ENCODE data around the gene UGT1A4. TPM values are rescaled to one million over a fixed set of nuclear protein-coding genes. Genes with fewer than 3 reads are reported as not detected.
"Not testable (repeated sequence)": the region's sequence is repeated elsewhere in the genome, so short reads cannot be mapped to it uniquely, and the experiment has no call there.

The UGT1A4 gene
- total RNA-seq, 2 donors from 2014 or later, result not detected

- H3K36me3 Mint-ChIP-seq, result peaks cover 6% of the 10 kb centered on the region
- no peaks in the 10 kb centered on the region for H3K4me1 Mint-ChIP-seq (ENCODE audit: low read depth in 2 of 2)
- H3K4me3 Mint-ChIP-seq, result no peak overlapping the region
- no peaks in the 10 kb centered on the region for H3K9me3 Mint-ChIP-seq
- no peak overlapping the region for H3K27ac Mint-ChIP-seq
- H3K27me3 Mint-ChIP-seq, result peaks cover 33% of the 10 kb centered on the region in 2 donors
- DNase-seq (ENCODE audit: low spot score), result no peak
- ATAC-seq, result no peak
Measured at GRCh38 chr2:233747283-233747544, 28.7 kb downstream of the UGT1A4 start.

DNA sequence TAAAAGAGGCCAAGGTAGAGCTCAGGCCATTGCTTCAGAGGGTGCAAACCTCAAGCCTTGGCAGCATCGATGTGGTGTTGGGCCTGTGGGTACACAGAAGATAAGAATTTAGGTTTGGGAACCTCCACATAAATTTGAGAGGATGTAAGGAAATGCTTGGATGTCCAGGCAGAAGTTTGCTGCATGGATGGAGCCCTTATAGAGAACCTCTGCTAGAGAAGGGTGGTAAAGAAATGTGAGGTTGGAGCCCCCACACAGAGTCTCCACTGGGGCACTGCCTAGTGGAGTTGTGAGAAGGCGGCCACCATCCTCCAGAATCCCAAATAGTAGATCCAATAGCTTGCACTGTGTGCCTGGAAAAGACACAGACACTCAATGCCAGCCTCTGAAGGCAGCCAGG is 32.2 kb downstream of the UGT1A4 start:
- H3K27ac Mint-ChIP-seq; H3K9me3 Mint-ChIP-seq; H3K4me3 Mint-ChIP-seq; DNase-seq (ENCODE audit: low spot score); H3K36me3 Mint-ChIP-seq; ATAC-seq; H3K4me1 Mint-ChIP-seq (ENCODE audit: low read depth in 2 of 2): not testable (repeated sequence)
- H3K27me3 Mint-ChIP-seq, result peaks cover 32 to 34% of the 10 kb centered on the region in 2 donors

GRCh38 chr2:233751212-233752009 is 32.9 kb downstream of the UGT1A4 start:
- H3K36me3 Mint-ChIP-seq; ATAC-seq; H3K4me1 Mint-ChIP-seq (ENCODE audit: low read depth in 2 of 2); DNase-seq (ENCODE audit: low spot score); H3K27ac Mint-ChIP-seq; H3K4me3 Mint-ChIP-seq; H3K9me3 Mint-ChIP-seq: not testable (repeated sequence)
- peaks cover 31 to 32% of the 10 kb centered on the region in 2 donors for H3K27me3 Mint-ChIP-seq

GRCh38 chr2:233754872-233755611 is 36.5 kb downstream of the UGT1A4 start:
- H3K4me1 Mint-ChIP-seq (ENCODE audit: low read depth in 2 of 2), result no peaks in the 10 kb centered on the region
- H3K36me3 Mint-ChIP-seq, result peaks cover 3% of the 10 kb centered on the region
- DNase-seq (ENCODE audit: low spot score), result no peak
- H3K27ac Mint-ChIP-seq, result no peak overlapping the region
- H3K9me3 Mint-ChIP-seq, result no peaks in the 10 kb centered on the region
- ATAC-seq, result no peak
- peaks cover 8 to 18% of the 10 kb centered on the region in 2 donors for H3K27me3 Mint-ChIP-seq
- no peak overlapping the region for H3K4me3 Mint-ChIP-seq

DNA sequence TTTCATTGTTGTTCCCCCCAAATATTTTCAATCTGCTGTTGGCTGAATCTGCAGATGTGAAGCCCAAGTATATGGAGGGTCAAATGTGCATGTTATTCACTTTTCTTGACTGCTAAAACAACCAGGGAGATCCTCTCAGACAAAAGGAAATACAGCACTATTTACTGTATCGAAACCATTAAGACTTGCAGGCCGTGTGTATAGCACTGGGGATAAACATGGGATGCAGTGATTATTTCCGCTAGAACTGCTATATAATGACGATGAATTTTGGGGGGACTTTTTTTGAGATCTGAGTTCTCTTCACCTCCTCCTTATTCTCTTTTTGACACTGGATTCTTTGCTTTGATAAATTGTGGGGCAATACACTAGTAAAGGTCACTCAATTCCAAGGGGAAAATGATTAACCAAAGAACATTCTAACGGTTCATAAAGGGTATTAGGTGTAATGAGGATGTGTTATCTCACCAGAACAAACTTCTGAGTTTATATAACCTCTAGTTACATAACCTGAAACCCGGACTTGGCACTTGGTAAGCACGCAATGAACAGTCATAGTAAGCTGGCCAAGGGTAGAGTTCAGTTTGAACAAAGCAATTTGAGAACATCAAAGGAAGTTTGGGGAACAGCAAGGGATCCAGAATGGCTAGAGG is 38.0 kb downstream of the UGT1A4 start:
- H3K27ac Mint-ChIP-seq, result no peak overlapping the region
- no peak for ATAC-seq
- H3K4me3 Mint-ChIP-seq, result no peak overlapping the region
- no peaks in the 10 kb centered on the region for H3K4me1 Mint-ChIP-seq (ENCODE audit: low read depth in 2 of 2)
- no peaks in the 10 kb centered on the region for H3K9me3 Mint-ChIP-seq
- peaks cover 6 to 14% of the 10 kb centered on the region in 2 donors for H3K27me3 Mint-ChIP-seq
- no peak for DNase-seq (ENCODE audit: low spot score)
- H3K36me3 Mint-ChIP-seq, result no peaks in the 10 kb centered on the region

- DNase-seq (ENCODE audit: low spot score) (no peak), ATAC-seq (no peak)
- Mint-ChIP-seq H3K27me3 (peaks cover 6 to 9% of the 10 kb centered on the region in 2 donors), H3K4me3 (no peak overlapping the region), H3K9me3 (no peaks in the 10 kb centered on the region), H3K36me3 (no peaks in the 10 kb centered on the region), H3K27ac (no peak overlapping the region), H3K4me1 (ENCODE audit: low read depth in 2 of 2) (no peaks in the 10 kb centered on the region)
Measured at GRCh38 chr2:233758141-233758540, 39.6 kb downstream of the UGT1A4 start.

- ATAC-seq, result no peak
- Mint-ChIP-seq H3K9me3 (no peaks in the 10 kb centered on the region), H3K27me3 (peaks cover 13 to 14% of the 10 kb centered on the region in 2 donors), H3K27ac (no peak overlapping the region), H3K4me3 (no peak overlapping the region), H3K36me3 (no peaks in the 10 kb centered on the region), H3K4me1 (ENCODE audit: low read depth in 2 of 2) (no peaks in the 10 kb centered on the region)
- DNase-seq (ENCODE audit: low spot score), result no peak
Measured at GRCh38 chr2:233758849-233759248, 40.3 kb downstream of the UGT1A4 start.

- DNase-seq (ENCODE audit: low spot score), result no peak
- no peaks in the 10 kb centered on the region for H3K4me1 Mint-ChIP-seq (ENCODE audit: low read depth in 2 of 2)
- H3K36me3 Mint-ChIP-seq, result no peaks in the 10 kb centered on the region
- H3K27me3 Mint-ChIP-seq, result peaks cover 18 to 20% of the 10 kb centered on the region in 2 donors
- no peak within 1 kb of the TSS for H3K4me3 Mint-ChIP-seq
- H3K27ac Mint-ChIP-seq, result no peak within 1 kb of the TSS
- ATAC-seq, result no peak
- H3K9me3 Mint-ChIP-seq, result no peaks in the 10 kb centered on the region
Measured at GRCh38 chr2:233760043-233760442, 41.5 kb downstream of the UGT1A4 start, which contains the start of gene UGT1A1. UGT1A1 (plus strand) TSS chr2:233760270; CDS start chr2:233760288, 18 bp downstream.

- Mint-ChIP-seq H3K27me3 (peaks cover 20 to 21% of the 10 kb centered on the region in 2 donors), H3K4me1 (ENCODE audit: low read depth in 2 of 2) (no peaks in the 10 kb centered on the region), H3K4me3 (no peak overlapping the region), H3K36me3 (no peaks in the 10 kb centered on the region), H3K27ac (no peak overlapping the region), H3K9me3 (no peaks in the 10 kb centered on the region)
- ATAC-seq (no peak), DNase-seq (ENCODE audit: low spot score) (no peak)
Measured at GRCh38 chr2:233761040-233761769, 42.7 kb downstream of the UGT1A4 start.

DNA sequence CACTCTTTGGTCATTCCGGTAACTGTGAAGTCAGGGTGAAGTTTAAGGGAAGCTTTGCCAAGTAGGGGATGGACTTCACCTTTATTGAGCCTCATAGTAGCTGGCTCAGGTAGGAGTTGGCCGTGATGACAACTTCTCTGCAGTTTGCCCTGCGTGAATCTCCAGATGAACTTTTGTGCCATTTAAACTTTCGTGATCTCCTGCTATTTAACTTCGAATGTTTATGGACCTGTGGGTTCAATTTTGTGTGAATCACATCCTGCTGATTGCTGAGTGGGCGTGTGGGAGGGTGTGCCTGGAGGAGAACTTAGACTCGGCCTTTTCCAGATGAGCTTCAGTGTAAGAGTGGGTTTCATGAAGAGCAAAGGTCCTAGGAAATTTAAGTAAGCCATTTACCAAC is 45.7 kb downstream of the UGT1A4 start:
- DNase-seq (ENCODE audit: low spot score) (no peak), ATAC-seq (no peak)
- Mint-ChIP-seq H3K4me1 (ENCODE audit: low read depth in 2 of 2) (no peaks in the 10 kb centered on the region), H3K36me3 (no peaks in the 10 kb centered on the region), H3K4me3 (no peak overlapping the region), H3K27me3 (peaks cover 21 to 38% of the 10 kb centered on the region in 2 donors), H3K27ac (no peak overlapping the region), H3K9me3 (no peaks in the 10 kb centered on the region)

DNA sequence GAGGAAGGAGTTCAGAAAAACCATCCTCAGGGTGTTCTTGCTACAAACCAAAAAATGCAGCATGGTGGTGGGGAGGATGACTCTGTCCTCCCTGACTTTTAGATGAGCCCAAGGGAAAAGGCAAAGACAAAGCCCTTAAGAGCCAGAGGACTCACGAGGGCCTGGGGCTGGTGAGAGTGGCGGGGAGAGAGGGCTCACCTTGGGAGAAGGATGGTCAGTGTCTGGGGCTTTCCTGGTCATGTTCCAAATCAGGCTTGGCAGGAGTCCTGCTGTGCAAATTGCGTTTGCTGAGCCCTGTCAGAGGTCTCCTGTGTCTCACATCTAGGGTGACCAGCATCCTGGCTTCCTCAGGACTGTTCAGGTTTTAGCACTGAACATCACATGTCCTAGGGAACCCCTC is 46.2 kb downstream of the UGT1A4 start:
- no peaks in the 10 kb centered on the region for H3K36me3 Mint-ChIP-seq
- no peaks in the 10 kb centered on the region for H3K9me3 Mint-ChIP-seq
- H3K4me1 Mint-ChIP-seq (ENCODE audit: low read depth in 2 of 2), result no peaks in the 10 kb centered on the region
- ATAC-seq, result no peak
- no peak overlapping the region for H3K4me3 Mint-ChIP-seq
- peaks cover 23 to 42% of the 10 kb centered on the region in 2 donors for H3K27me3 Mint-ChIP-seq
- no peak overlapping the region for H3K27ac Mint-ChIP-seq
- DNase-seq (ENCODE audit: low spot score), result no peak

- H3K4me3 Mint-ChIP-seq, result no peak overlapping the region
- H3K9me3 Mint-ChIP-seq, result no peaks in the 10 kb centered on the region
- no peak overlapping the region for H3K27ac Mint-ChIP-seq
- no peak for ATAC-seq
- no peaks in the 10 kb centered on the region for H3K4me1 Mint-ChIP-seq (ENCODE audit: low read depth in 2 of 2)
- H3K27me3 Mint-ChIP-seq, result peaks cover 23 to 48% of the 10 kb centered on the region in 2 donors
- DNase-seq (ENCODE audit: low spot score), result no peak
- no peaks in the 10 kb centered on the region for H3K36me3 Mint-ChIP-seq
Measured at GRCh38 chr2:233766416-233766815, 47.9 kb downstream of the UGT1A4 start.

DNA sequence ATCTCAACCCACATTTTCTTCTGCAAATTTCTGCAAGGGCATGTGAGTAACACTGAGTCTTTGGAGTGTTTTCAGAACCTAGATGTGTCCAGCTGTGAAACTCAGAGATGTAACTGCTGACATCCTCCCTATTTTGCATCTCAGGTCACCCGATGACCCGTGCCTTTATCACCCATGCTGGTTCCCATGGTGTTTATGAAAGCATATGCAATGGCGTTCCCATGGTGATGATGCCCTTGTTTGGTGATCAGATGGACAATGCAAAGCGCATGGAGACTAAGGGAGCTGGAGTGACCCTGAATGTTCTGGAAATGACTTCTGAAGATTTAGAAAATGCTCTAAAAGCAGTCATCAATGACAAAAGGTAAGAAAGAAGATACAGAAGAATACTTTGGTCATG is 49.5 kb downstream of the UGT1A4 start:
- ATAC-seq (no peak), DNase-seq (ENCODE audit: low spot score) (no peak)
- Mint-ChIP-seq H3K27ac (no peak overlapping the region), H3K36me3 (no peaks in the 10 kb centered on the region), H3K27me3 (peaks cover 23 to 52% of the 10 kb centered on the region in 2 donors), H3K4me3 (no peak overlapping the region), H3K9me3 (no peaks in the 10 kb centered on the region), H3K4me1 (ENCODE audit: low read depth in 2 of 2) (no peaks in the 10 kb centered on the region)
